Renal pelvis (tissue), 4 donors: ENCODE measurements around the gene PARD3. TPM values are rescaled to one million over a fixed set of nuclear protein-coding genes. Genes with fewer than 3 reads are reported as not detected.
"Not testable (repeated sequence)": the region's sequence is repeated elsewhere in the genome, so short reads cannot be mapped to it uniquely, and the experiment has no call there.

Experiments used
- DNase-seq: peaks from one replicate; pipeline ENCODE4 v3.0.0-alpha.2; 2013
- polyA plus RNA-seq, 3 donors: library from polyadenylated mRNA; unstranded; fragments of 120-200 nt; gene quantifications; one replicate each; pipeline ENCODE4 v1.2.1, GENCODE V29; 2013; ENCODE audit not compliant: insufficient read length in 3 of 3

PARD3 gene
- polyA plus RNA-seq, 3 donors, result 66.9 to 71.1 (median 71.1) TPM

GRCh38 chr10:34745244-34745643 lies 69.9 kb downstream of the PARD3 start:
- DNase-seq, result no peak

GRCh38 chr10:34744590-34744989 lies 70.5 kb downstream of the PARD3 start:
- DNase-seq, result no peak

GRCh38 chr10:34743814-34744213 lies 71.3 kb downstream of the PARD3 start:
- no peak for DNase-seq

GRCh38 chr10:34742456-34742855 lies 72.6 kb downstream of the PARD3 start:
- no peak for DNase-seq

- not testable (repeated sequence) for DNase-seq
These were observed 74.0 kb downstream of the PARD3 start for GRCh38 chr10:34741087-34741486.

GRCh38 chr10:34740321-34740720 lies 74.8 kb downstream of the PARD3 start:
- no peak for DNase-seq

GRCh38 chr10:34739915-34740314 lies 75.2 kb downstream of the PARD3 start:
- DNase-seq, result peak; percentile 95

GRCh38 chr10:34737772-34738169 lies 77.3 kb downstream of the PARD3 start:
- DNase-seq, result no peak

GRCh38 chr10:34736976-34737771 lies 77.9 kb downstream of the PARD3 start:
- no peak for DNase-seq

GRCh38 chr10:34734918-34735317 lies 80.2 kb downstream of the PARD3 start:
- DNase-seq, result no peak

GRCh38 chr10:34732926-34733325 lies 82.2 kb downstream of the PARD3 start:
- no peak for DNase-seq

- no peak for DNase-seq
These were observed 83.0 kb downstream of the PARD3 start for GRCh38 chr10:34731885-34732701.

GRCh38 chr10:34731213-34731612 lies 83.9 kb downstream of the PARD3 start:
- DNase-seq, result no peak

GRCh38 chr10:34730726-34731125 lies 84.4 kb downstream of the PARD3 start:
- no peak for DNase-seq

- DNase-seq, result no peak
These were observed 85.5 kb downstream of the PARD3 start for GRCh38 chr10:34729619-34730018.

GRCh38 chr10:34728361-34728760 lies 86.7 kb downstream of the PARD3 start:
- no peak for DNase-seq

GRCh38 chr10:34727595-34728033 lies 87.5 kb downstream of the PARD3 start:
- DNase-seq, result no peak

GRCh38 chr10:34726862-34727261 lies 88.2 kb downstream of the PARD3 start:
- no peak for DNase-seq

GRCh38 chr10:34723750-34724149 lies 91.3 kb downstream of the PARD3 start:
- peak; percentile 54 for DNase-seq

GRCh38 chr10:34722404-34722803 lies 92.7 kb downstream of the PARD3 start:
- DNase-seq, result no peak

- DNase-seq, result no peak
These were observed 93.8 kb downstream of the PARD3 start for GRCh38 chr10:34721208-34721840.

- DNase-seq, result no peak
These were observed 95.3 kb downstream of the PARD3 start for GRCh38 chr10:34719746-34720145.

GRCh38 chr10:34719328-34719727 lies 95.8 kb downstream of the PARD3 start:
- no peak for DNase-seq
